Right hindlimb (tissue), 1 donor: ENCODE data around the gene INHBE.
"Not testable (repeated sequence)": the region's sequence is repeated elsewhere in the genome, so short reads cannot be mapped to it uniquely, and the experiment has no call there.

Experiments
- DNase-seq: peaks from one replicate; pipeline ENCODE4 v3.0.0-alpha.2; 2018

INHBE gene

GRCh38 chr12:57500213-57500612 is 45.1 kb downstream of the INHBE start:
- no peak for DNase-seq

DNA sequence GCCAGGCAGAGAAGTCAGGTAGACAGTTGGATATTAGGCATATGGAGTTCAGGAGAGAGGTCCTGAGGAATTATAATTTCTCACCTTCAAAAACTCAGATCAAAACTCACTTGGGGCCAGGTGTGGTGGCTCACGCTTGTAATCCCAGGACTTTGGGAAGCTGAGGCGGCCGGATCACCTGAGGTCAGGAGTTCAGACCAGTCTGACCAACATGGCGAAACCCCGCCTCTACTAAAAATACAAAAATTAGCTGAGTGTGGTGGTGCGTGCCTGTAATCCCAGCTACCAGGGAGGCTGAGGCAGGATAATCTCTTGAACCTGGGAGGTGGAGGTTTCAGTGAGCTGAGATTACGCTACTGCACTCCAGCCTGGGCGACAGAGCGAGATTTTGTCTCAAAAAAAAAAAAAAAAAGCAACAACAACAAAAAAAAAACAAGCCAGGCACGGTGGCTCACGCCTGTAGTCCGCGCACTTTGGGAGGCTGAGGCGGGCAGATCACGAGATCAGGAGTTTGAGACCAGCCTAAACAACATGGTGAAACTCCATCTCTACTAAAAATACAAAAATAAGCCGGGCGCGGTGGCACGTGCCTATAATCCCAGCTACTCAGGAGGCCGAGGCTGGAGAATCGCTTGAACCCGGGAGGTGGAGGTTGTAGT is 47.3 kb downstream of the INHBE start:
- DNase-seq: not testable (repeated sequence)

DNA sequence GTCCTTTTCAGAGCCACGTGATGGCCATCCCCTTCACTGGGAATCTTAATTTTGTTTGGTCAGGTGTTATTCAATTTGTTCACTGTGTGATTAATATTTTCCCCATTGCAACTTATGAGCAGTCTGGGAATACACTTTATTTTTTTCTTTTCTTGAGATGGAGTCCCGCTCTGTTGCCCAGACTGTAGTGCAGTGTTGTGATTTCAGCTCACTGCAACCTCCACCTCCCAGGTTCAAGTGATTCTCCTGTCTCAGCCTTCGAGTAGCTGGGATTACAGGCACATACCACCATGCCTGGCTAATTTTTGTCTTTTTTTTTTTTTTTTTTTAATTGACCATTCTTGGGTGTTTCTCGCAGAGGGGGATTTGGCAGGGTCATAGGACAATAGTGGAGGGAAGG is 51.4 kb downstream of the INHBE start:
- not testable (repeated sequence) for DNase-seq
